GM23248 (cell line): Measurements from ENCODE around the gene PPP1R1C.

Experiments used
- EZH2 ChIP-seq: fragments of 200-600 bp; sonication (generic); IDR thresholded peaks from 2 replicates; pipeline ENCODE4 v1.6.1; 2018; ENCODE audit warnings: antibody characterized with exemption, mild to moderate bottlenecking; ENCODE audit not compliant: insufficient read depth, poor library complexity, severe bottlenecking
- EZH2phosphoT487 ChIP-seq: fragments of 200-600 bp; sonication (generic); IDR thresholded peaks from 2 replicates; pipeline ENCODE4 v1.6.1; 2018; ENCODE audit warnings: antibody characterized with exemption, moderate library complexity, mild to moderate bottlenecking, low read depth; ENCODE audit not compliant: insufficient read depth

DNA sequence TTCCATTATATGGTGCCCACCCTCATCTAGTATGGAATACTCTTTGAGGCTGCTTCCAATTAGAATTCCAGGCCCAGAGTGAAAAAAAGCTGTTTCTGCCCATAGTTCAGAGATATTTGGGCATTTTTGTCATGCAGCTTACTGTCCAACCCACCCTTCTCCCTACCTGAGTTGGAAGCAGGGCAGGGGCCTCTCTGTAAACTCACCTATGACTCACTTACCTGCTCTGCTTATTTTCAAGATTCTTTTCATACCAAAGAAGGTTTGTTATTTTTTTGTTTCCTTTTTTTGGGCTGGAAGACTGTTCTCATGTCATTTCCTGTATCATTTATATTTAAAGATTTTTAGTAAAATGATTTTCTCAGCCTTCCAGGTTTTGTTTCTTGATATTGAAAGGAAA is 38.4 kb upstream of the PPP1R1C start:
- TF ChIP-seq EZH2 (no peak), EZH2phosphoT487 (no peak)
